ENCODE results near the gene SLC4A4.

GRCh38 chr4:71526637-71527406 is 188.0 kb downstream of the SLC4A4 start:
- TF ChIP-seq ATF3 (IDR thresholded peaks at IDR 0.05) (no peak), RAD21 (IDR thresholded peaks at IDR 0.05) (peak in 1 of 2 donors; percentile 5), GABPA (IDR thresholded peaks at IDR 0.05 in 1 of 2, conservative IDR thresholded peaks at IDR 0.05 in 1 of 2) (no peak), HNF4G (IDR thresholded peaks at IDR 0.05) (no peak), TAF1 (conservative IDR thresholded peaks at IDR 0.05) (no peak), ZBTB33 (IDR thresholded peaks at IDR 0.05) (no peak), HNF4A (conservative IDR thresholded peaks at IDR 0.05) (no peak), SP1 (IDR thresholded peaks at IDR 0.05) (no peak)
- TF ChIP-seq, protein P1, sequence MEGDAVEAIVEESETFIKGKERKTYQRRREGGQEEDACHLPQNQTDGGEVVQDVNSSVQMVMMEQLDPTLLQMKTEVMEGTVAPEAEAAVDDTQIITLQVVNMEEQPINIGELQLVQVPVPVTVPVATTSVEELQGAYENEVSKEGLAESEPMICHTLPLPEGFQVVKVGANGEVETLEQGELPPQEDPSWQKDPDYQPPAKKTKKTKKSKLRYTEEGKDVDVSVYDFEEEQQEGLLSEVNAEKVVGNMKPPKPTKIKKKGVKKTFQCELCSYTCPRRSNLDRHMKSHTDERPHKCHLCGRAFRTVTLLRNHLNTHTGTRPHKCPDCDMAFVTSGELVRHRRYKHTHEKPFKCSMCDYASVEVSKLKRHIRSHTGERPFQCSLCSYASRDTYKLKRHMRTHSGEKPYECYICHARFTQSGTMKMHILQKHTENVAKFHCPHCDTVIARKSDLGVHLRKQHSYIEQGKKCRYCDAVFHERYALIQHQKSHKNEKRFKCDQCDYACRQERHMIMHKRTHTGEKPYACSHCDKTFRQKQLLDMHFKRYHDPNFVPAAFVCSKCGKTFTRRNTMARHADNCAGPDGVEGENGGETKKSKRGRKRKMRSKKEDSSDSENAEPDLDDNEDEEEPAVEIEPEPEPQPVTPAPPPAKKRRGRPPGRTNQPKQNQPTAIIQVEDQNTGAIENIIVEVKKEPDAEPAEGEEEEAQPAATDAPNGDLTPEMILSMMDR (IDR thresholded peaks at IDR 0.05; ENCODE audit: low read depth, low read length, missing input control): no peak
- TF ChIP-seq, protein P2, sequence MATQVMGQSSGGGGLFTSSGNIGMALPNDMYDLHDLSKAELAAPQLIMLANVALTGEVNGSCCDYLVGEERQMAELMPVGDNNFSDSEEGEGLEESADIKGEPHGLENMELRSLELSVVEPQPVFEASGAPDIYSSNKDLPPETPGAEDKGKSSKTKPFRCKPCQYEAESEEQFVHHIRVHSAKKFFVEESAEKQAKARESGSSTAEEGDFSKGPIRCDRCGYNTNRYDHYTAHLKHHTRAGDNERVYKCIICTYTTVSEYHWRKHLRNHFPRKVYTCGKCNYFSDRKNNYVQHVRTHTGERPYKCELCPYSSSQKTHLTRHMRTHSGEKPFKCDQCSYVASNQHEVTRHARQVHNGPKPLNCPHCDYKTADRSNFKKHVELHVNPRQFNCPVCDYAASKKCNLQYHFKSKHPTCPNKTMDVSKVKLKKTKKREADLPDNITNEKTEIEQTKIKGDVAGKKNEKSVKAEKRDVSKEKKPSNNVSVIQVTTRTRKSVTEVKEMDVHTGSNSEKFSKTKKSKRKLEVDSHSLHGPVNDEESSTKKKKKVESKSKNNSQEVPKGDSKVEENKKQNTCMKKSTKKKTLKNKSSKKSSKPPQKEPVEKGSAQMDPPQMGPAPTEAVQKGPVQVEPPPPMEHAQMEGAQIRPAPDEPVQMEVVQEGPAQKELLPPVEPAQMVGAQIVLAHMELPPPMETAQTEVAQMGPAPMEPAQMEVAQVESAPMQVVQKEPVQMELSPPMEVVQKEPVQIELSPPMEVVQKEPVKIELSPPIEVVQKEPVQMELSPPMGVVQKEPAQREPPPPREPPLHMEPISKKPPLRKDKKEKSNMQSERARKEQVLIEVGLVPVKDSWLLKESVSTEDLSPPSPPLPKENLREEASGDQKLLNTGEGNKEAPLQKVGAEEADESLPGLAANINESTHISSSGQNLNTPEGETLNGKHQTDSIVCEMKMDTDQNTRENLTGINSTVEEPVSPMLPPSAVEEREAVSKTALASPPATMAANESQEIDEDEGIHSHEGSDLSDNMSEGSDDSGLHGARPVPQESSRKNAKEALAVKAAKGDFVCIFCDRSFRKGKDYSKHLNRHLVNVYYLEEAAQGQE (IDR thresholded peaks at IDR 0.05): no peak

Data from liver (tissue), 3 donors.